HepG2 (cell line): Measurements from ENCODE around the gene RAB40C. TPM values are rescaled to one million over a fixed set of nuclear protein-coding genes. Genes with fewer than 3 reads are reported as not detected.

Experiments
- FOSL2 ChIP-seq: sonication (generic); formaldehyde crosslinking; IDR thresholded peaks from 2 replicates; pipeline ENCODE4 v1.4.0; 2020; ENCODE audit warnings: missing genetic modification reagents
- GABPB1 ChIP-seq: IDR thresholded peaks from 2 replicates; pipeline ENCODE4 v1.6.1; 2016; ENCODE audit warnings: mild to moderate bottlenecking, missing genetic modification reagents, moderate library complexity, missing compliant biosample characterization
- POLR2A ChIP-seq, 2 experiments: IDR thresholded peaks; 2 replicates each; pipeline ENCODE4 v1.6.1; 2011; ENCODE audit warnings: low read depth in 2 of 2, low read length in 2 of 2, mild to moderate bottlenecking in 1 of 2, moderate library complexity in 1 of 2; ENCODE audit not compliant: insufficient read depth in 1 of 2
- POLR2AphosphoS5 ChIP-seq: IDR thresholded peaks from 2 replicates; pipeline ENCODE4 v1.6.1; 2012; ENCODE audit warnings: low read depth, low read length
- RFXAP ChIP-seq: sonication (generic); formaldehyde crosslinking; IDR thresholded peaks from 2 replicates; pipeline ENCODE4 v1.4.0; 2020; ENCODE audit warnings: missing genetic modification reagents, borderline replicate concordance
- RNF2 ChIP-seq: fragments of 450-650 bp; conservative IDR thresholded peaks from 2 replicates; pipeline ENCODE4 v1.6.1; 2016; ENCODE audit warnings: low read depth
- SRSF1 ChIP-seq: fragments of 200-400 bp; formaldehyde crosslinking; optimal IDR thresholded peaks from 2 replicates; pipeline ENCODE3; 2017; ENCODE audit warnings: mild to moderate bottlenecking, low read depth, low read length, moderate library complexity
- ZNF703 ChIP-seq: sonication (generic); formaldehyde crosslinking; IDR thresholded peaks from 2 replicates; pipeline ENCODE4 v1.5.1; 2020; ENCODE audit warnings: missing genetic modification reagents, mild to moderate bottlenecking, moderate library complexity, borderline replicate concordance
- ZNF768 ChIP-seq: sonication (generic); formaldehyde crosslinking; IDR thresholded peaks from 2 replicates; pipeline ENCODE4 v1.4.0; 2020; ENCODE audit warnings: missing genetic modification reagents
- ZNF777 ChIP-seq: sonication (generic); formaldehyde crosslinking; IDR thresholded peaks from 2 replicates; pipeline ENCODE4 v1.4.0; 2020; ENCODE audit warnings: missing genetic modification reagents
- polyA plus RNA-seq, 8 experiments: library from polyadenylated mRNA; depleted of rRNA in 3 of 8; stranded (reverse) in 7 of 8; unstranded in 1 of 8; fragments of >200 nt; fragmentation: Illumina TruSeq in 4 of 8; extraction: Trizol in 4 of 8; gene quantifications; 2 replicates each; pipeline versions ENCODE4 v1.2.1 to v1.2.3, GENCODE V29; 2011 to 2016; ENCODE audit warnings: low read depth in 4 of 8, missing spikeins in 1 of 8, mixed read lengths in 1 of 8; ENCODE audit not compliant: insufficient read depth in 1 of 8
- total RNA-seq, 5 experiments: library from RNA; depleted of rRNA; stranded (reverse); fragments of >200 nt; fragmentation: Illumina TruSeq; extraction: Trizol; gene quantifications; 2 replicates each; pipeline ENCODE4 v1.2.3, GENCODE V29; 2016; ENCODE audit warnings: low read depth in 1 of 5
- TF ChIP-seq, protein P1 (sequence below): sonication (generic); formaldehyde crosslinking; IDR thresholded peaks from 2 replicates; pipeline ENCODE4 v1.4.0; 2020; ENCODE audit warnings: missing genetic modification reagents
- TF ChIP-seq, protein P2 (sequence below): sonication (generic); formaldehyde crosslinking; IDR thresholded peaks from 2 replicates; pipeline ENCODE4 v1.5.0; 2020; ENCODE audit warnings: mild to moderate bottlenecking, missing genetic modification reagents, borderline replicate concordance
- TF ChIP-seq, protein P3 (sequence below): IDR thresholded peaks from 2 replicates; pipeline ENCODE4 v1.6.1; 2016; ENCODE audit warnings: mild to moderate bottlenecking, missing biosample characterization, missing genetic modification reagents
- TF ChIP-seq, protein P4 (sequence below): sonication (generic); formaldehyde crosslinking; IDR thresholded peaks from 2 replicates; pipeline ENCODE4 v1.4.0; 2020; ENCODE audit warnings: missing genetic modification reagents
- TF ChIP-seq, protein P5 (sequence below): sonication (generic); formaldehyde crosslinking; IDR thresholded peaks from 2 replicates; pipeline ENCODE4 v1.4.0; 2020; ENCODE audit warnings: missing genetic modification reagents
- TF ChIP-seq, protein P6 (sequence below): sonication (generic); formaldehyde crosslinking; IDR thresholded peaks from 2 replicates; pipeline ENCODE4 v1.8.1; 2023; ENCODE audit warnings: mild to moderate bottlenecking, missing genetic modification reagents

RAB40C gene
- total and polyA plus RNA-seq, 2 of the 13 experiments (the other 11 are each of a cell fraction or from before 2014, with no cell fraction given): 7.7 to 11.5 TPM

DNA sequence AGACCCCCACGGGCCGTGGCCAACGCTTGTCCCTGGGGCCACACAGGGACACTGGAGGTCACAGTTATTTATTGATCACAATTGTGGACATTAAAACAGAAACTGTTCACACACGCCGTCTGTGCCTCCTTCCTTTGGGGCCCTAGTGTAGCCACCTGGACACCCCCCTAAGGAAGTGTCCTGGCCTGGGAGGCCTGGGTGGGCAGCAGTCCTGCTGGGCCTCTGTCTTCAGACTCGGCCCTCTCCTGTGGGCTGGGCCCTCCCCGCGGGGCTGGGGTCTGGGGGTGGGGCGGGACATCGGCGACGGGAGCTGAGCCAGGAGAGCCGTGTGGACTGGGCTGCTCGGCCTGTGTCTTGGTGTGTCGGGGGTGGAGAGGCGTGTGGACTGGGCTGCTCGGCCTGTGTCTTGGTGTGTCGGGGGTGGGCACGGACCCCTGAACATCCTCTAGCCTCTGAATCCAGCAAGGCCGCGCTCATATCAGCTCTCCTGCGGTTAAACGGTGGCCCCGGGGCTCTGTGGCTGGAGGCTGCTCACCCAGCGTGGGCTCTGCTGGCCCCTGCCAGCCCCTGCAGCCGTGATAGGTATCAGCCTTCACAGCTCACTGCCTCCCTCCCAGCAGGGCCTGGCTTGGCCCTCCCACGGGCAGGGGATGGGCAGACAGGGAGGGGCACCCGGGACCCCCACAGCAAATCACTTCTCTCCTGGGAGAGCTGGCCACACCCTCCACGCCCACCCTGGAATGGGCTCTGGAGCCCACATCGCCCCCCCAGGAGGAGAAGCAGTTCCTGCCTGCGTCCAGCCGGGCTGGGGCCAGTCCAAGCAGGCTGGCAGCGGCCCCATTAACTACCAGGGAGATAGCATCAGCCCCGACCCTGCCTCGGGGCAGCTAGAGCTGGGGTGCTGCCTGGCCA is 24.2 kb upstream of the RAB40C start (continued):
- TF ChIP-seq, protein P1, sequence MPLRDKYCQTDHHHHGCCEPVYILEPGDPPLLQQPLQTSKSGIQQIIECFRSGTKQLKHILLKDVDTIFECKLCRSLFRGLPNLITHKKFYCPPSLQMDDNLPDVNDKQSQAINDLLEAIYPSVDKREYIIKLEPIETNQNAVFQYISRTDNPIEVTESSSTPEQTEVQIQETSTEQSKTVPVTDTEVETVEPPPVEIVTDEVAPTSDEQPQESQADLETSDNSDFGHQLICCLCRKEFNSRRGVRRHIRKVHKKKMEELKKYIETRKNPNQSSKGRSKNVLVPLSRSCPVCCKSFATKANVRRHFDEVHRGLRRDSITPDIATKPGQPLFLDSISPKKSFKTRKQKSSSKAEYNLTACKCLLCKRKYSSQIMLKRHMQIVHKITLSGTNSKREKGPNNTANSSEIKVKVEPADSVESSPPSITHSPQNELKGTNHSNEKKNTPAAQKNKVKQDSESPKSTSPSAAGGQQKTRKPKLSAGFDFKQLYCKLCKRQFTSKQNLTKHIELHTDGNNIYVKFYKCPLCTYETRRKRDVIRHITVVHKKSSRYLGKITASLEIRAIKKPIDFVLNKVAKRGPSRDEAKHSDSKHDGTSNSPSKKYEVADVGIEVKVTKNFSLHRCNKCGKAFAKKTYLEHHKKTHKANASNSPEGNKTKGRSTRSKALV (CRISPR knock-in tag): 0 out of 2 replicates have a peak, but pooled peaks have one; percentile 27
- no peak for TF ChIP-seq POLR2A (IDR thresholded peaks at IDR 0.05; ENCODE audit: insufficient read depth in 1 of 2, low read depth in 2 of 2, low read length in 2 of 2)
- TF ChIP-seq, protein P2, sequence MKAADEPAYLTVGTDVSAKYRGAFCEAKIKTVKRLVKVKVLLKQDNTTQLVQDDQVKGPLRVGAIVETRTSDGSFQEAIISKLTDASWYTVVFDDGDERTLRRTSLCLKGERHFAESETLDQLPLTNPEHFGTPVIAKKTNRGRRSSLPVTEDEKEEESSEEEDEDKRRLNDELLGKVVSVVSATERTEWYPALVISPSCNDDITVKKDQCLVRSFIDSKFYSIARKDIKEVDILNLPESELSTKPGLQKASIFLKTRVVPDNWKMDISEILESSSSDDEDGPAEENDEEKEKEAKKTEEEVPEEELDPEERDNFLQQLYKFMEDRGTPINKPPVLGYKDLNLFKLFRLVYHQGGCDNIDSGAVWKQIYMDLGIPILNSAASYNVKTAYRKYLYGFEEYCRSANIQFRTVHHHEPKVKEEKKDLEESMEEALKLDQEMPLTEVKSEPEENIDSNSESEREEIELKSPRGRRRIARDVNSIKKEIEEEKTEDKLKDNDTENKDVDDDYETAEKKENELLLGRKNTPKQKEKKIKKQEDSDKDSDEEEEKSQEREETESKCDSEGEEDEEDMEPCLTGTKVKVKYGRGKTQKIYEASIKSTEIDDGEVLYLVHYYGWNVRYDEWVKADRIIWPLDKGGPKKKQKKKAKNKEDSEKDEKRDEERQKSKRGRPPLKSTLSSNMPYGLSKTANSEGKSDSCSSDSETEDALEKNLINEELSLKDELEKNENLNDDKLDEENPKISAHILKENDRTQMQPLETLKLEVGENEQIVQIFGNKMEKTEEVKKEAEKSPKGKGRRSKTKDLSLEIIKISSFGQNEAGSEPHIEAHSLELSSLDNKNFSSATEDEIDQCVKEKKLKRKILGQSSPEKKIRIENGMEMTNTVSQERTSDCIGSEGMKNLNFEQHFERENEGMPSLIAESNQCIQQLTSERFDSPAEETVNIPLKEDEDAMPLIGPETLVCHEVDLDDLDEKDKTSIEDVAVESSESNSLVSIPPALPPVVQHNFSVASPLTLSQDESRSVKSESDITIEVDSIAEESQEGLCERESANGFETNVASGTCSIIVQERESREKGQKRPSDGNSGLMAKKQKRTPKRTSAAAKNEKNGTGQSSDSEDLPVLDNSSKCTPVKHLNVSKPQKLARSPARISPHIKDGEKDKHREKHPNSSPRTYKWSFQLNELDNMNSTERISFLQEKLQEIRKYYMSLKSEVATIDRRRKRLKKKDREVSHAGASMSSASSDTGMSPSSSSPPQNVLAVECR (CRISPR knock-in tag): 0 out of 2 replicates have a peak, but pooled peaks have one; percentile 11
- TF ChIP-seq, protein P3, sequence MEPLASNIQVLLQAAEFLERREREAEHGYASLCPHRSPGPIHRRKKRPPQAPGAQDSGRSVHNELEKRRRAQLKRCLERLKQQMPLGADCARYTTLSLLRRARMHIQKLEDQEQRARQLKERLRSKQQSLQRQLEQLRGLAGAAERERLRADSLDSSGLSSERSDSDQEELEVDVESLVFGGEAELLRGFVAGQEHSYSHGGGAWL (CRISPR knock-in tag): no peak
- TF ChIP-seq, protein P4, sequence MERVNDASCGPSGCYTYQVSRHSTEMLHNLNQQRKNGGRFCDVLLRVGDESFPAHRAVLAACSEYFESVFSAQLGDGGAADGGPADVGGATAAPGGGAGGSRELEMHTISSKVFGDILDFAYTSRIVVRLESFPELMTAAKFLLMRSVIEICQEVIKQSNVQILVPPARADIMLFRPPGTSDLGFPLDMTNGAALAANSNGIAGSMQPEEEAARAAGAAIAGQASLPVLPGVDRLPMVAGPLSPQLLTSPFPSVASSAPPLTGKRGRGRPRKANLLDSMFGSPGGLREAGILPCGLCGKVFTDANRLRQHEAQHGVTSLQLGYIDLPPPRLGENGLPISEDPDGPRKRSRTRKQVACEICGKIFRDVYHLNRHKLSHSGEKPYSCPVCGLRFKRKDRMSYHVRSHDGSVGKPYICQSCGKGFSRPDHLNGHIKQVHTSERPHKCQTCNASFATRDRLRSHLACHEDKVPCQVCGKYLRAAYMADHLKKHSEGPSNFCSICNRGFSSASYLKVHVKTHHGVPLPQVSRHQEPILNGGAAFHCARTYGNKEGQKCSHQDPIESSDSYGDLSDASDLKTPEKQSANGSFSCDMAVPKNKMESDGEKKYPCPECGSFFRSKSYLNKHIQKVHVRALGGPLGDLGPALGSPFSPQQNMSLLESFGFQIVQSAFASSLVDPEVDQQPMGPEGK (CRISPR knock-in tag): peak; percentile 13; the same call in 1 of the 2 replicates
- TF ChIP-seq, protein P5, sequence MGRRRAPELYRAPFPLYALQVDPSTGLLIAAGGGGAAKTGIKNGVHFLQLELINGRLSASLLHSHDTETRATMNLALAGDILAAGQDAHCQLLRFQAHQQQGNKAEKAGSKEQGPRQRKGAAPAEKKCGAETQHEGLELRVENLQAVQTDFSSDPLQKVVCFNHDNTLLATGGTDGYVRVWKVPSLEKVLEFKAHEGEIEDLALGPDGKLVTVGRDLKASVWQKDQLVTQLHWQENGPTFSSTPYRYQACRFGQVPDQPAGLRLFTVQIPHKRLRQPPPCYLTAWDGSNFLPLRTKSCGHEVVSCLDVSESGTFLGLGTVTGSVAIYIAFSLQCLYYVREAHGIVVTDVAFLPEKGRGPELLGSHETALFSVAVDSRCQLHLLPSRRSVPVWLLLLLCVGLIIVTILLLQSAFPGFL (CRISPR knock-in tag): no peak
- 0 out of 2 replicates have a peak, but pooled peaks have one; percentile 18 for TF ChIP-seq RFXAP (CRISPR knock-in tag)
- TF ChIP-seq POLR2AphosphoS5: no peak
- no peak for TF ChIP-seq GABPB1 (CRISPR knock-in tag)
- TF ChIP-seq ZNF768 (CRISPR knock-in tag): no peak
- TF ChIP-seq ZNF703 (CRISPR knock-in tag): 0 out of 2 replicates have a peak, but pooled peaks have one; percentile 48
- no peak; the same call in 1 of the 2 replicates for TF ChIP-seq ZNF777 (CRISPR knock-in tag)
- no peak for TF ChIP-seq FOSL2 (CRISPR knock-in tag)
- TF ChIP-seq SRSF1: peak; percentile 41
- no peak for TF ChIP-seq RNF2
- TF ChIP-seq, protein P6, sequence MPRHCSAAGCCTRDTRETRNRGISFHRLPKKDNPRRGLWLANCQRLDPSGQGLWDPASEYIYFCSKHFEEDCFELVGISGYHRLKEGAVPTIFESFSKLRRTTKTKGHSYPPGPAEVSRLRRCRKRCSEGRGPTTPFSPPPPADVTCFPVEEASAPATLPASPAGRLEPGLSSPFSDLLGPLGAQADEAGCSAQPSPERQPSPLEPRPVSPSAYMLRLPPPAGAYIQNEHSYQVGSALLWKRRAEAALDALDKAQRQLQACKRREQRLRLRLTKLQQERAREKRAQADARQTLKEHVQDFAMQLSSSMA (CRISPR knock-in tag): no peak
